HUES48 (cell line): ENCODE data around the gene ATXN7L1.

ENCODE experiments used
- H3K27ac ChIP-seq: one replicate; pipeline ENCODE4 v1.7.0; 2013; ENCODE audit warnings: low read depth, low read length, inconsistent platforms
- H3K27me3 ChIP-seq: 2 replicates; pipeline ENCODE4 v1.6.1; 2013; ENCODE audit warnings: mild to moderate bottlenecking, low read length; ENCODE audit not compliant: control insufficient read depth, insufficient read depth
- H3K36me3 ChIP-seq: 2 replicates; pipeline ENCODE4 v1.6.1; 2013; ENCODE audit warnings: low read length; ENCODE audit not compliant: control insufficient read depth, insufficient read depth
- H3K4me1 ChIP-seq: 2 replicates; pipeline ENCODE4 v1.6.1; 2013; ENCODE audit warnings: mild to moderate bottlenecking, low read length; ENCODE audit not compliant: control insufficient read depth, insufficient read depth
- H3K4me3 ChIP-seq: 2 replicates; pipeline ENCODE4 v1.5.1; 2013; ENCODE audit warnings: mild to moderate bottlenecking, low read depth, low read length
- H3K9ac ChIP-seq: 2 replicates; pipeline ENCODE4 v1.6.1; 2013; ENCODE audit warnings: mild to moderate bottlenecking, low read depth, low read length, moderate library complexity
- H3K9me3 ChIP-seq: 2 replicates; pipeline ENCODE4 v1.6.1; 2013; ENCODE audit warnings: low read length; ENCODE audit not compliant: control insufficient read depth, insufficient read depth

ATXN7L1 gene

GRCh38 chr7:105685161-105685560 lies 191.2 kb downstream of the ATXN7L1 start:
- Histone ChIP-seq H3K4me3 (no peak overlapping the region), H3K36me3 (no peaks in the 10 kb centered on the region), H3K9me3 (no peaks in the 10 kb centered on the region), H3K4me1 (peaks cover 35% of the 10 kb centered on the region), H3K27ac (no peak overlapping the region), H3K27me3 (no peaks in the 10 kb centered on the region), H3K9ac (no peak overlapping the region)

- no peak overlapping the region for H3K27ac ChIP-seq
- H3K4me1 ChIP-seq: peaks cover 18% of the 10 kb centered on the region
- no peaks in the 10 kb centered on the region for H3K27me3 ChIP-seq
- no peaks in the 10 kb centered on the region for H3K9me3 ChIP-seq
- no peaks in the 10 kb centered on the region for H3K36me3 ChIP-seq
- H3K9ac ChIP-seq: no peak overlapping the region
- H3K4me3 ChIP-seq: no peak overlapping the region
These were observed 193.9 kb downstream of the ATXN7L1 start for GRCh38 chr7:105682341-105683060.

GRCh38 chr7:105680505-105681187 lies 195.8 kb downstream of the ATXN7L1 start:
- no peak overlapping the region for H3K27ac ChIP-seq
- peaks cover 18% of the 10 kb centered on the region for H3K4me1 ChIP-seq
- no peaks in the 10 kb centered on the region for H3K27me3 ChIP-seq
- H3K36me3 ChIP-seq: no peaks in the 10 kb centered on the region
- no peak overlapping the region for H3K4me3 ChIP-seq
- H3K9me3 ChIP-seq: no peaks in the 10 kb centered on the region
- no peak overlapping the region for H3K9ac ChIP-seq

- Histone ChIP-seq H3K27ac (no peak overlapping the region), H3K36me3 (no peaks in the 10 kb centered on the region), H3K27me3 (no peaks in the 10 kb centered on the region), H3K9ac (no peak overlapping the region), H3K4me1 (peaks cover 29% of the 10 kb centered on the region), H3K9me3 (no peaks in the 10 kb centered on the region), H3K4me3 (no peak overlapping the region)
These were observed 197.4 kb downstream of the ATXN7L1 start for GRCh38 chr7:105678811-105679495.

GRCh38 chr7:105677817-105678573 lies 198.4 kb downstream of the ATXN7L1 start:
- Histone ChIP-seq H3K36me3 (no peaks in the 10 kb centered on the region), H3K4me1 (peaks cover 29% of the 10 kb centered on the region), H3K27me3 (no peaks in the 10 kb centered on the region), H3K4me3 (no peak overlapping the region), H3K9ac (no peak overlapping the region), H3K9me3 (no peaks in the 10 kb centered on the region), H3K27ac (no peak overlapping the region)

- Histone ChIP-seq H3K27me3 (no peaks in the 10 kb centered on the region), H3K27ac (no peak overlapping the region), H3K4me1 (peaks cover 29% of the 10 kb centered on the region), H3K9ac (no peak overlapping the region), H3K9me3 (no peaks in the 10 kb centered on the region), H3K4me3 (no peak overlapping the region), H3K36me3 (no peaks in the 10 kb centered on the region)
These were observed 199.0 kb downstream of the ATXN7L1 start for GRCh38 chr7:105677410-105677730.

- no peaks in the 10 kb centered on the region for H3K36me3 ChIP-seq
- no peak overlapping the region for H3K27ac ChIP-seq
- no peak overlapping the region for H3K9ac ChIP-seq
- no peaks in the 10 kb centered on the region for H3K9me3 ChIP-seq
- peaks cover 23% of the 10 kb centered on the region for H3K4me1 ChIP-seq
- no peak overlapping the region for H3K4me3 ChIP-seq
- no peaks in the 10 kb centered on the region for H3K27me3 ChIP-seq
These were observed 200.4 kb downstream of the ATXN7L1 start for GRCh38 chr7:105675934-105676371.

- H3K4me1 ChIP-seq: peaks cover 21% of the 10 kb centered on the region
- H3K9me3 ChIP-seq: no peaks in the 10 kb centered on the region
- no peak overlapping the region for H3K9ac ChIP-seq
- H3K4me3 ChIP-seq: no peak overlapping the region
- no peaks in the 10 kb centered on the region for H3K27me3 ChIP-seq
- H3K27ac ChIP-seq: peak overlapping the region; percentile 26
- H3K36me3 ChIP-seq: no peaks in the 10 kb centered on the region
These were observed 202.0 kb downstream of the ATXN7L1 start for GRCh38 chr7:105674200-105674920.

- Histone ChIP-seq H3K4me3 (no peak overlapping the region), H3K36me3 (no peaks in the 10 kb centered on the region), H3K9ac (no peak overlapping the region), H3K4me1 (peaks cover 21% of the 10 kb centered on the region), H3K27me3 (no peaks in the 10 kb centered on the region), H3K27ac (no peak overlapping the region), H3K9me3 (no peaks in the 10 kb centered on the region)
These were observed 202.9 kb downstream of the ATXN7L1 start for GRCh38 chr7:105673367-105674084.

GRCh38 chr7:105672801-105673200 lies 203.6 kb downstream of the ATXN7L1 start:
- Histone ChIP-seq H3K9ac (no peak overlapping the region), H3K36me3 (no peaks in the 10 kb centered on the region), H3K4me1 (peaks cover 21% of the 10 kb centered on the region), H3K27me3 (no peaks in the 10 kb centered on the region), H3K4me3 (no peak overlapping the region), H3K27ac (peak overlapping the region; percentile 14), H3K9me3 (no peaks in the 10 kb centered on the region)
